Measurements from ENCODE around the gene RAMP2. TPM values are rescaled to one million over a fixed set of nuclear protein-coding genes. Genes with fewer than 3 reads are reported as not detected.

Gene RAMP2, protein sequence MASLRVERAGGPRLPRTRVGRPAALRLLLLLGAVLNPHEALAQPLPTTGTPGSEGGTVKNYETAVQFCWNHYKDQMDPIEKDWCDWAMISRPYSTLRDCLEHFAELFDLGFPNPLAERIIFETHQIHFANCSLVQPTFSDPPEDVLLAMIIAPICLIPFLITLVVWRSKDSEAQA
- total RNA-seq: under 0.01 and 0.58 TPM in 2 replicates

DNA sequence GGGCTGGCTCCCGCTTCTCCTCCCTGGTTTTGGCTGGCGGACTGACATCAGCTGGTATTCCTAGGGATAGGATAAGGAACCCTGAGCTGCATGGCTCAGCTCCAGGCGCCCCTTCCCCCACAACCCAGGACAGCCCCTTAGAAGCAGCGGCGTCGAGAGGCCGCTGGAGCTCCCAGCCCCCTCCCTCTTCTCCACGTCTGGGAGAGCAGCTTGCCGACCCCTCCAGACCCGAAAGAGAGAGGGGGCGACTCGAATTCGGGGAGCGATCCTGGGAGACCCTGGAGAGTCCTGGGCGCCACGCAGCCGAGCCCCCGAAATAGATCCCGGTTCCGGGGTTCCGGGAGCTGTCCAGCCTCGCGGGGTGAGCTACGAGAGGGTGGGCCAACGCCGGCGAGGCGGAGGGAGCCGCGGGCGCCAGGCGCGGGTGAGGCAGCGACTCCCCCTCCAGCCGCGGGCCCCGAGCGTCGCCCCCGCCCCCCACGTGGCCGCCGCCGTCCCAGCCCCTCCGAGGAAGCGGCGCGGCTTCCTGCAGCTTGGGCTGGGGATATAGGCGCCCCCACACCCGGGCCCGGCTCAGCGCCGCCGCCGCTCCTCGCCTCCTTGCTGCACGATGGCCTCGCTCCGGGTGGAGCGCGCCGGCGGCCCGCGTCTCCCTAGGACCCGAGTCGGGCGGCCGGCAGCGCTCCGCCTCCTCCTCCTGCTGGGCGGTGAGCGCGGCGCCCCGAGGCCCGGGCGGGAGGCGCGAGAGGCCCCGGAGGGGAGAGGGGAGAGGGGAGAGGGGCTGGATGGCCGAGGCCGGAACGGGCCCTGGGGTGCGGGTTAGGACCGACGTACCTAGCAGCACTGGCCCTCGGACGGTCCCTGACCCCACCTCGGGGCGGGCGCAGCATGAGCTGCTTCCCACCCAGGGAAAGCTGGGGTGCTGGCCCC lies at the start of gene RAMP2:
Gene RAMP2 (plus strand): TSS at position 576 of the 930 bp plus-strand sequence. CDS start 35 bp downstream, at position 611.

DNA sequence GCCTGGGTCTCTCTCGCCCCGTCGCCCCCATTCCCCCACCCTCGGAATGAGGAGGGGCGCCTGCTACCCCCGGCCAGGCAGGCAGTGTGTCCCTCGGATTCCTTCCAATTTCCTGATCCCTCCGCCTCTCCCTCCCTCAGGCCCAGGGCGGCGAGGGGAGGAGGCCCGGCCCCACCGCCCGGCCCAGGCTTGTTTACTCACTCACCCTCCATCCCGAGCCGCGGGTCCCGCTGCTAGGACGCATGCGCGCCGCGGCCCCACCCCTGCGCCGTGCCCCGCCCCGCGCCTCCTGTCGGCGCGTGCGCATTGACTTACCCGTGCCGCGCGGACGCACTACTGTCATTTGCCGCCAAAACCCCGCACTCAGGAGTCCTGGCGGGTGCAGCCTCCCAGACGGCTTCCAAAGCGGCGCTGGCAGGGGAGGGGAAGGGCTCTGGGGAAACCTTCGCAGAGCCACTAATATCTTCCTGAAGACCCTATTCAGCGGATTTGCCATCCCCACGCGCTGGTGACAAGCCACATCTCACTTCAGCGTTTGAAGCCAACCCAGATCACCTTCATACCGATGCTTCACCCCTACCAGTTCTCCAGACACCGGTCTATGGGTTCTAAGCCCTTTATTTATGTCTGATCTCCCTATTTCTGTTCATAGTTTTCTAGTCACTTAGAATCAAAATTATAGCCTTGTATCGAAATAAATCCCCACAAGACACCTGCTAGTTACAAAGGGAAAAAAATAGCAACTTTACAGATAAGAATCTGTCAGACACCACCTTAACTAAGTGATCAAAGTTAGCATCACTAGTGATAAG lies 16.0 kb upstream of the RAMP2 start, which contains the start of gene EZH1:
Gene EZH1 (minus strand): TSS at position 235 of the 812 bp plus-strand sequence. CDS start 16,099 bp downstream, outside the sequence.

DNA sequence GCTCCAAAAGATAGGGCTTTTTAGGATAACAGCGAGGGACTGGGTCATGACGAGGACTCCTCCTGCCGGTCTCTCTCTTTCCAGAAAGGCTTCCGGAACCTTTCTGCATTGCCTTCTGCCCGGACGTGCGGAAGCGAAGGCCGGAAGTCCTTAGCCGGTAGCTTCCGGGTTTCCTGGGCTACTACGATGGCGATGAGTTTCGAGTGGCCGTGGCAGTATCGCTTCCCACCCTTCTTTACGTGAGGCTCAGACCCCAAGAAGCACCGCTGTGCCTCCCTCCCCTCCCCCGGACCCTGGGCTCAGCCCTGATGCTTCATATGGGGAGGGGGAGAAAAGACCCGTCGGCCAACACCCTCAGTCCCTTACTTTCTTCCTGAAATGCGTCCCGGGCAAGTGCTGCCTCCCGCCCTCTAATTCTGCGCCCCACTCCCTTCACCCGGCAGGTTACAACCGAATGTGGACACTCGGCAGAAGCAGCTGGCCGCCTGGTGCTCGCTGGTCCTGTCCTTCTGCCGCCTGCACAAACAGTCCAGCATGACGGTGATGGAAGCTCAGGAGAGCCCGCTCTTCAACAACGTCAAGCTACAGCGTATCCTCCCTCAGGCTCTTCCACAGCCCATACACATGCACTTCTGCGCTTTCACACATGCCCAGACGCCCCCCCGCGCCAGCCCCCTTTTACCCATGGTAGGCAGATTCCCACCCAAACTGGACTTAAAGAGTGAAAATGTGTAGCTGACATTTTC lies 12.4 kb downstream of the RAMP2 start, which contains the start of gene VPS25:
Gene VPS25 (plus strand): TSS at position 160 of the 746 bp plus-strand sequence. CDS start 27 bp downstream, at position 187.

DNA sequence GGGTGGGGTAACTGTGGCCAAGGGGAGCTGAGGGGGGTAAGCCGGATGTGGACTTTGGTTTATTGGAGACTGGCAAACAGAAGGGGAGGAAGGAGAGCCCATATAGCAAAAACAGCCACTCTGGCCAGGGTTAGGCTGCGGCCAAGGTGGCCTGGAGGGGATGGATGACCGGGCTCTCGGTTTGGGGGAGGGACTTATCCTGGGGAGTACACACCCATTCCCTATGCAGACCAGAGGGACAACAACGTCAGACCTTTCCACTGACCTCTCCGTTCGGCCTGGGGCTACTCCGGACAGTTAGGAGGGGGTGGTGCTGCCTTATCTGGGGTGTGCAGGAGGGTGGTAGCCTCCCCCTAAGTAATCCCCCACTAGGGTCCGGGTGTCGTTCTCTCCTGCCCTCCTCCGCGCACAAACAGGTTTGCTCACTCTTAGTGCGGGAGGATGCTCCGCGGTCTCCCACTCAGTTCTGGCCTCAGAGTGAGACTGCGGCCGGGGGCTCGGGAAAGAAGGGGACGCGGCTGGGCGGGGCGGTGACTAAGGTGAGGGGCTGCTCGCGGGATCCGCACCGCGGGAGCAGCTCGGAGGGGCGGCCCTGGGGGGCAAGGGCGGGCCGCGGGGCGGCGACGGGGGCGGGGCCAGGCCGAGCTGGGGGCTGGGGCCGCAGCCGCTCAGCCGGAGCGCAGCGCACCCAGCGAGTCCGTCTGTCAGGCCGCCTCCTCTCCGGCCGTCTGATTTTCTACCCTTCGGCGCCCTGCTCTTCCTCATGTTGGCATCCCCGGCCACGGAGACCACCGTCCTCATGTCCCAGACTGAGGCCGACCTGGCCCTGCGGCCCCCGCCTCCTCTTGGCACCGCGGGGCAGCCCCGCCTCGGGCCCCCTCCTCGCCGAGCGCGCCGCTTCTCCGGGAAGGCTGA lies 19.2 kb downstream of the RAMP2 start, which contains the start of gene WNK4:
Gene WNK4 (plus strand): TSS at position 675 of the 915 bp plus-strand sequence. CDS start 89 bp downstream, at position 764.

DNA sequence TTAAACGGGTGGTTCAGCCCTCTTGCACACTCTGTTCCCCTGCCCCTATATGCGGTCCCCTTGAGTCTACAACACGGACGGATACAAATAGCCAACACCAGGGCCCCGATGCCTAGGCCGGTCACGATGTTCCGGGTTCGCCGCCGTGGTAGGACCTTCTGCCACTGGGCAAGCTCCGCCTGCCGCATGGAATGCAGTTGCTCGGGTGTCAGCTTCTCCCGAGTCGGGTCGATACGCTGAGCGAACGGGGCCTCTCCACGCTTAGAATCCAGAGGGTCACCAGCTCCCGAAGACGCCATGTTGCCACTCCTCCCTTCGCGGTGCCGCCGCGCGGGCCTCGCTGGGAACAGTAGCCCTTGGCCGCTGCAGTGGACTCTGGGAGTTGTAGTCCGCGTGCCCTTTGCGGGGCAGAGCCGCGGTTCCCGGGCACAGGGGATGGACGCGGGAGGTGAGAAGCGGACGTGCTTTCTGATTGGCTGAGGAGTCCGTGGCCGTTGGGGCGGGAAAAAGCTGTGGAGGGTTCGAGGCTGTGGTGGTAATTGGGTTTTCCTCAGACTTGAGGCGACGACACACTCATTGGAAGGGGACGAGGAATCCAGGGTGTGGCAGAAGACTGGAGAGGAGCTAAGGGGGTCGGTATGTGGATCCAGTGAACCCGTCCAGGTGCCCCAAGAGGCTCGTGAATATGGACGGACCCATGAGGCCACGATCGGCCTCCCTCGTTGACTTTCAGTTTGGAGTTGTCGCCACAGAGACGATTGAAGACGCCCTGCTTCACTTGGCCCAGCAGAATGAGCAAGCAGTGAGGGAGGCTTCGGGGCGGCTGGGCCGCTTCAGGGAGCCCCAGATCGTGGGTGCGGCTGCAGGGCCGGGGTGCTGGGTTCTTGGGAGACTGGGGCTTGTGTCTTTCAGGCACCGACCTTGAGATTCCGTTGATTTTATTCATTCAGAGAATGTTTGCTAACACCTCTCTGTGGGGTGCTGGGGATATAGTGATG lies 37.7 kb downstream of the RAMP2 start, which contains the start of the genes CNTD1 and COA3:
Gene CNTD1 (plus strand): TSS at position 479 of the 998 bp plus-strand sequence. CDS start 207 bp downstream, at position 686.
Gene COA3 (minus strand): TSS at position 322 of the 998 bp plus-strand sequence. CDS start 23 bp downstream, at position 299.

Other genes with a start within 250 kb of the RAMP2 start
- 24.3 and 50.7 TPM in 2 replicates for gene NAGLU, start 225.0 kb upstream of the RAMP2 start, total RNA-seq
- 5.4 and 8.6 TPM in 2 replicates for gene HSD17B1, start 208.3 kb upstream of the RAMP2 start, total RNA-seq
- gene COASY, start 199.1 kb upstream of the RAMP2 start, total RNA-seq: 7.0 and 18.6 TPM in 2 replicates
- gene MLX, start 194.1 kb upstream of the RAMP2 start, total RNA-seq: 32.1 and 65.4 TPM in 2 replicates
- 2.3 and 16.3 TPM in 2 replicates for gene PSMC3IP, start 183.5 kb upstream of the RAMP2 start, total RNA-seq
- 73.0 and 74.8 TPM in 2 replicates for gene RETREG3, start 151.9 kb upstream of the RAMP2 start, total RNA-seq
- gene TUBG1, start 151.5 kb upstream of the RAMP2 start, total RNA-seq: 20.3 and 42.2 TPM in 2 replicates
- 4.8 and 11.6 TPM in 2 replicates for gene TUBG2, start 101.9 kb upstream of the RAMP2 start, total RNA-seq
- 10.7 and 11.6 TPM in 2 replicates for gene PLEKHH3, start 84.2 kb upstream of the RAMP2 start, total RNA-seq
- 3.6 and 6.8 TPM in 2 replicates for gene CCR10, start 79.4 kb upstream of the RAMP2 start, total RNA-seq
- gene CNTNAP1, start 78.7 kb upstream of the RAMP2 start, total RNA-seq: 15.0 and 20.6 TPM in 2 replicates
- gene EZH1, start 16.2 kb upstream of the RAMP2 start, total RNA-seq: 7.7 and 20.0 TPM in 2 replicates
- 65.7 and 92.6 TPM in 2 replicates for gene VPS25, start 12.2 kb downstream of the RAMP2 start, total RNA-seq
- 3.5 and 4.5 TPM in 2 replicates for gene WNK4, start 19.4 kb downstream of the RAMP2 start, total RNA-seq
- gene COA3, start 37.5 kb downstream of the RAMP2 start, total RNA-seq: 48.8 and 70.4 TPM in 2 replicates
- gene CNTD1, start 37.6 kb downstream of the RAMP2 start, total RNA-seq: under 0.01 and 0.19 TPM in 2 replicates
- gene BECN1, start 63.1 kb downstream of the RAMP2 start, total RNA-seq: 123 and 167 TPM in 2 replicates
- gene PSME3, start 72.2 kb downstream of the RAMP2 start, total RNA-seq: 51.3 and 131 TPM in 2 replicates
- 0.28 and 0.38 TPM in 2 replicates for gene AOC2, start 83.4 kb downstream of the RAMP2 start, total RNA-seq
- under 0.01 and 2.0 TPM in 2 replicates for gene AOC3, start 90.0 kb downstream of the RAMP2 start, total RNA-seq
- gene G6PC1, start 139.6 kb downstream of the RAMP2 start, total RNA-seq: not detected in 2 replicates
- 21.4 and 42.8 TPM in 2 replicates for gene AARSD1, start 203.2 kb downstream of the RAMP2 start, total RNA-seq
- gene PTGES3L, start 218.9 kb downstream of the RAMP2 start, total RNA-seq: 0.28 and 0.58 TPM in 2 replicates
- gene RUNDC1, start 219.3 kb downstream of the RAMP2 start, total RNA-seq: 13.2 and 14.6 TPM in 2 replicates
- 1,034 and 1,254 TPM in 2 replicates for gene RPL27, start 237.2 kb downstream of the RAMP2 start, total RNA-seq
- 16.7 and 20.6 TPM in 2 replicates for gene IFI35, start 245.6 kb downstream of the RAMP2 start, total RNA-seq